Activated B cell treated with CpG ODN at 0.5 μM for 24 hours (primary cell): ENCODE measurements around the gene DBI. TPM values are rescaled to one million over a fixed set of nuclear protein-coding genes. Genes with fewer than 3 reads are reported as not detected.

ENCODE experiments used
- ATAC-seq: fragments of 200-7000 bp; cut with Tn5 transposase; one replicate; pipeline ENCODE4 v1.10.0; 2021; ENCODE audit warnings: low read depth, mild to moderate bottlenecking, moderate library complexity
- CTCF ChIA-PET: fragments of 350-600 bp; sonication (Branson Sonifier 250); formaldehyde crosslinking; loops from one replicate; lab custom pipeline; 2021; ENCODE audit warnings: antibody characterized with exemption; lab: Charles Lee
- POLR2A ChIA-PET: fragments of 350-600 bp; sonication (Branson Sonifier 250); formaldehyde crosslinking; loops from one replicate; lab custom pipeline; 2021; ENCODE audit warnings: antibody characterized with exemption; lab: Charles Lee
- DNase-seq: peaks from one replicate; pipeline ENCODE4 v3.0.0; 2022
- H3K27ac Mint-ChIP-seq: one replicate; pipeline ENCODE4 v1.8.0; 2020; ENCODE audit warnings: mixed read lengths
- H3K27me3 Mint-ChIP-seq: one replicate; pipeline ENCODE4 v1.8.0; 2021; ENCODE audit warnings: mixed read lengths
- H3K36me3 Mint-ChIP-seq: one replicate; pipeline ENCODE4 v1.8.0; 2021; ENCODE audit warnings: low read depth, mixed read lengths
- H3K4me1 Mint-ChIP-seq: one replicate; pipeline ENCODE4 v1.8.0; 2021; ENCODE audit warnings: mixed read lengths
- H3K4me3 Mint-ChIP-seq: one replicate; pipeline ENCODE4 v1.8.0; 2020; ENCODE audit warnings: mild to moderate bottlenecking, mixed read lengths
- H3K9me3 Mint-ChIP-seq: one replicate; pipeline ENCODE4 v1.8.0; 2020; ENCODE audit warnings: mixed read lengths
- intact Hi-C: fragments of 100-400 bp; cut with micrococcal nuclease; formaldehyde crosslinking; loops from one replicate; pipeline ENCODE4 v1.15.1; 2024
- total RNA-seq: library from RNA; stranded (reverse); gene quantifications from 2 replicates; pipeline ENCODE4 v1.2.3, GENCODE V29; 2022
- TF ChIP-seq, protein P1 (sequence below): fragments of 200-600 bp; IDR thresholded peaks from one replicate; pipeline ENCODE4 v1.8.0; 2022; ENCODE audit warnings: antibody characterized with exemption, mild to moderate bottlenecking

The DBI gene
- total RNA-seq, 1 donor from 2014 or later, result 112 TPM

DNA sequence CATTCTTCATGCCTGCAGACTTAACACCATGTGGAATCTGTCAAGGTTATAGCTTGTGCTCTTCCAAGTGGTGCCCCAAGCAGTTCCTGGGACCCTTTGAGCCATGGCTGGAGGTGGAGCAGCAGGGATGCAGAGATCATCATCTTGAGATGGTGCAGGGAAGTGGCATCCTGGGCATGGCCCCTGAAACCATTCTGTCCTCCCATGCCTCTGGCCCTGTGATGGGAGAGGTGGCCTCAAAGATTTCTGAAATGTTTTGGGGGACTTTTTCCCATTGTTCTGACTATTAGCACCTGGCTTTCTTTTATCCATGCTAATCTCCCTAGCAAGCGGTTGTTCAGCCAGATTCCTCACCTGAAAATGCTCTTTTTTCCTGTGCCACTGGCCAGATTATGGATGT lies 54.5 kb downstream of the DBI start:
- intact Hi-C loops, result no loop called here
- peaks cover 5% of the 10 kb centered on the region for H3K9me3 Mint-ChIP-seq
- H3K27me3 Mint-ChIP-seq, result peaks cover 39% of the 10 kb centered on the region
- DNase-seq, result no peak
- no peaks in the 10 kb centered on the region for H3K36me3 Mint-ChIP-seq
- ATAC-seq, result no peak
- ChIA-PET POLR2A (no interaction called here), CTCF (interaction anchor here (0.6 kb wide), 2 partner anchors 15 to 238 kb away, joined by 3 to 5 read pairs; no protein-coding TSS in a partner anchor)
- H3K27ac Mint-ChIP-seq, result no peak overlapping the region
- H3K4me3 Mint-ChIP-seq, result no peak overlapping the region
- peaks cover 4% of the 10 kb centered on the region for H3K4me1 Mint-ChIP-seq
- TF ChIP-seq, protein P1, sequence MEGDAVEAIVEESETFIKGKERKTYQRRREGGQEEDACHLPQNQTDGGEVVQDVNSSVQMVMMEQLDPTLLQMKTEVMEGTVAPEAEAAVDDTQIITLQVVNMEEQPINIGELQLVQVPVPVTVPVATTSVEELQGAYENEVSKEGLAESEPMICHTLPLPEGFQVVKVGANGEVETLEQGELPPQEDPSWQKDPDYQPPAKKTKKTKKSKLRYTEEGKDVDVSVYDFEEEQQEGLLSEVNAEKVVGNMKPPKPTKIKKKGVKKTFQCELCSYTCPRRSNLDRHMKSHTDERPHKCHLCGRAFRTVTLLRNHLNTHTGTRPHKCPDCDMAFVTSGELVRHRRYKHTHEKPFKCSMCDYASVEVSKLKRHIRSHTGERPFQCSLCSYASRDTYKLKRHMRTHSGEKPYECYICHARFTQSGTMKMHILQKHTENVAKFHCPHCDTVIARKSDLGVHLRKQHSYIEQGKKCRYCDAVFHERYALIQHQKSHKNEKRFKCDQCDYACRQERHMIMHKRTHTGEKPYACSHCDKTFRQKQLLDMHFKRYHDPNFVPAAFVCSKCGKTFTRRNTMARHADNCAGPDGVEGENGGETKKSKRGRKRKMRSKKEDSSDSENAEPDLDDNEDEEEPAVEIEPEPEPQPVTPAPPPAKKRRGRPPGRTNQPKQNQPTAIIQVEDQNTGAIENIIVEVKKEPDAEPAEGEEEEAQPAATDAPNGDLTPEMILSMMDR, result no peak

DNA sequence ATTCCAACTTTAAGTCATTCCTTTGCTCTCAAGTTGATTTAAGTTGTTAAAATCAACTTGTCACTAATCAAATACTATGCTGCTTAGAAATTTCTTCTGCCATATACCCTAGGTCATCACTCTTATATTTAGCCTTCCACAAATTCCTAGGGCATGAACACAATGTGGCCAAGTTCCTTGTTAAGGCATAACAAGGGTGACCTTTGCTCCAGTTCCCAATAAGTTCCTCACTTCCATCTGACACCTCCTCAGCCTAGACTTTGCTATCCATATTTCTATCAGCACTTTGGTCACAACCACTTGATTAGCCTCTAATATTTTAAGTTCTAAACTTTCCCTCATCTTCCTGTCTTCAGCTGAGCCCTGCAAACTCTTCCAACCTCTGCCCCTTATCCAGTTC lies 55.0 kb downstream of the DBI start:
- no peaks in the 10 kb centered on the region for H3K36me3 Mint-ChIP-seq
- H3K27me3 Mint-ChIP-seq, result peaks cover 41% of the 10 kb centered on the region
- DNase-seq (no peak), ATAC-seq (no peak)
- H3K27ac Mint-ChIP-seq, result no peak overlapping the region
- intact Hi-C loops, result no loop called here
- ChIA-PET CTCF (interaction anchor here (0.6 kb wide), 1 partner anchor 15 kb away, joined by 3 read pairs; no protein-coding TSS in a partner anchor), POLR2A (no interaction called here)
- no peaks in the 10 kb centered on the region for H3K4me1 Mint-ChIP-seq
- TF ChIP-seq, protein P1, result no peak
- H3K4me3 Mint-ChIP-seq, result no peak overlapping the region
- peaks cover 5% of the 10 kb centered on the region for H3K9me3 Mint-ChIP-seq

Other genes with a start within 250 kb of the DBI start
- gene C1QL2, start 208.2 kb upstream of the DBI start, total RNA-seq, result not detected in 2 replicates
- gene STEAP3, start 143.1 kb upstream of the DBI start, total RNA-seq, result 1.1 and 1.2 TPM in 2 replicates
- gene C2orf76, start 143 bp upstream of the DBI start, total RNA-seq, result 10.0 and 11.0 TPM in 2 replicates
- gene TMEM37, start 64.9 kb downstream of the DBI start, total RNA-seq, result 0.37 and 0.51 TPM in 2 replicates
- gene SCTR, start 157.5 kb downstream of the DBI start, total RNA-seq, result not detected in 2 replicates
- gene CFAP221, start 177.5 kb downstream of the DBI start, total RNA-seq, result not detected in 2 replicates